ENCODE measurements around the gene FARSB.
"Not testable (repeated sequence)": the region's sequence is repeated elsewhere in the genome, so short reads cannot be mapped to it uniquely, and the experiment has no call there.

FARSB gene

GRCh38 chr2:222603501-222603900 lies 52.4 kb downstream of the FARSB start:
- no peak for DNase-seq

DNA sequence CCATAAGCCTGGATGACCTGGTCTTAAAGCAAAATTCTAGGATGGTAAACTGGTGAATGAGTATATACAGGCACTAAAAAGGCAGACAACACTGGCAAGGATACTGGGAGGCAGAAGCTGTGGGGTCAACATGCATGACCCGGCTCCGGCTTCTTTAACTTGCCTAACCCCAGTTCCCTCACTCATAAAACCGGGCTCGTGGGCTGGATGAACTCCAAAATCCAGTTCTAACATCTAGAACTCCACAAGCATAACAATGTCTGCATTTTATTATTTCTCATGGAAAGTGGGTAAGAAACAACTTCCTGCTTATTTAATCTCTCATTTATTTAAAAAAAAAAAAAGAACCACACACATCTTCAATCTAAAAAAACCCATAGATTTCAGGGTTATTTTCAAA lies 57.3 kb downstream of the FARSB start:
- no peak for DNase-seq

DNA sequence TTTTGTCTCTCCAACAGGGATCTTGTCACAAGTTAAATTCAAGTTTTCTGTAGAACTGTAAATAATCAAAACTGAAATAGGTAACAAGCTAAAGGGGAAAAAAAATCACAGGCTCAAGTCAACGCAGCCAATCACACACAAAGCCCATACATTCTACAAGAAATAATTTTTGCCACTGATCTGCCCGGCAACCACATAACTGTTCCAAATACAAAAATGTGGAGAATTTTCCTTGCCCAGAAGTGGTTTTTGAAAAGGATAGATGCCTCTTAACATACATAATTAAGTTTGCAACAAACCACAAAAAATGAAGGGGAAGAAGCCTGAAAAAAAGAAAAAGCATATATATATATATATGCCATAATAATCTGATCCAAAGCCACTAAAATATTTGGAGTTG lies 60.3 kb downstream of the FARSB start:
- DNase-seq: no peak

GRCh38 chr2:222594679-222595078 lies 61.2 kb downstream of the FARSB start:
- no peak for DNase-seq

DNA sequence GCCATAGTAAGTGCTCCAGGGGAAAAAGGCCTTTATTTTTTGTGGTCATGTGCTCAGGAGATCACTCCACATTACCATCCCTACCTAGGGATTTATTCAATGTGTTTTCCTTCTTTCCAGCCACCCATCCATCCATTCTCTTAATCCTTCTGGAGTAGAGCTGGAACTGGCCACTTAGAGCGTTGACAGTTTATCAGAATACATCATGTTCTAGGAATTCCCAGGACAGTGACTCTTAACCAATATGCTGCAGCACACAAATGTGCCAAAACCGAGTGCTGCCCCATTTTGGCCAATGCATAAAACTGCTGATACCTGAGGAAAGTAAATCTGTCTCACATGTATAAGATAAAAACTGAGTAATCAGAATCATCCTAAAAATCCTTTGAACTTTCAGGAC lies 63.7 kb downstream of the FARSB start:
- no peak for DNase-seq

DNA sequence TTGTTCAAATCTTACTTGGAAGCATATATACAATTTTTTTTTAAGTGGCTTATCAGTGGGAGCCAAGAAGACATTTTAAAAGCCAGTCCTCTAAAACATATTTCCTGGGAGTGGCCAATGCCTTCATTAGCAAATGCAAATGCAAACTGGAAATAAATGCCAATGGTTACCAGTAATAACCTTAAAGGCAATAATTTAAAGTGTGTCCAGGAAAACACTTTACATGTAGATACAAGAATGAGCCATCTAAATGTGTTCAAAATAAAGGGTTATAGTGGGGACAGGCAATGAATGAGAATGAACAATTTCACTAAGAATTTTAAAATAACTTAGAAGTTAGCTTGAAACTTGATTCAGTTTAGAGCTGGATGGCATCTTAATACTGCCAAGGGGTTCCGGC lies 64.2 kb downstream of the FARSB start:
- DNase-seq: no peak

DNA sequence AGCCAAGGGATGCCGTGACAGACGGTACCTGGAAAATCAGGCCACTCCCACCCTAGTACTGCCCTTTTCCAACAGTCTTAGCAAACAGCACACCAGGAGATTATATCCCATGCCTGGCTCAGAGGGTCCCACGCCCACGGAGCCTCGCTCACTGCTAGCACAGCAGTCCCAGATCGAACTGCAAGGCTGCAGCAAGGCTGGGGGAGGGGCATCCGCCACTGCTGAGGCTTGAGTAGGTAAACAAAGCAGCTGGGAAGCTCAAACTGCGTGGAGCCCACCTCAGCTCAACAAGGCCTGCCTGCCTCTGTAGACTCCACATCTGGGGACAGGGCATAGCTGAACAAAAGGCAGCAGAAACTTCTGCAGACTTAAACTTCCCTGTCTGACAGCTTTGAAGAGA lies 71.3 kb downstream of the FARSB start:
- not testable (repeated sequence) for DNase-seq

GRCh38 chr2:222582928-222583327 lies 73.0 kb downstream of the FARSB start:
- DNase-seq: no peak

DNA sequence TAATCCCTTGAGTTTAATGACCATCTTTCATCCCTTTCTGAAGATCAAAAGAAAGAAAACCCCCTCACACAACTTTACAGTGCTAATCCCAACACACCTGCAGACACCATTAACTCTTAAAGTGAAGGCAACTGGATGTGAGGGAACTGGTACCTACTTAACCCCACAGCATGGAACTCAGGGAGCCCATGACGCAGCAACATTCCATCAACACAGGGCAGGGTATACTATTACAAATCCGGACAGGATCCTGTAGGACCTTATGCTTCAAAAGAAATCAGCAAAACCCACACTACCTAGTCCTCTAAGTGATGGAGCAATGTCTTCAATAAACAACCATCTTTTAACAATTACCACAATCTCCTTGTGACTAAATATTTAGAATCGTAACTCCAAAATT lies 78.6 kb downstream of the FARSB start:
- DNase-seq: no peak

GRCh38 chr2:222576171-222577081 lies 79.5 kb downstream of the FARSB start:
- DNase-seq: no peak

- DNase-seq: no peak
Observed at GRCh38 chr2:222575618-222576017, 80.3 kb downstream of the FARSB start.

- DNase-seq: no peak
Observed at GRCh38 chr2:222572751-222573174, 83.1 kb downstream of the FARSB start.

DNA sequence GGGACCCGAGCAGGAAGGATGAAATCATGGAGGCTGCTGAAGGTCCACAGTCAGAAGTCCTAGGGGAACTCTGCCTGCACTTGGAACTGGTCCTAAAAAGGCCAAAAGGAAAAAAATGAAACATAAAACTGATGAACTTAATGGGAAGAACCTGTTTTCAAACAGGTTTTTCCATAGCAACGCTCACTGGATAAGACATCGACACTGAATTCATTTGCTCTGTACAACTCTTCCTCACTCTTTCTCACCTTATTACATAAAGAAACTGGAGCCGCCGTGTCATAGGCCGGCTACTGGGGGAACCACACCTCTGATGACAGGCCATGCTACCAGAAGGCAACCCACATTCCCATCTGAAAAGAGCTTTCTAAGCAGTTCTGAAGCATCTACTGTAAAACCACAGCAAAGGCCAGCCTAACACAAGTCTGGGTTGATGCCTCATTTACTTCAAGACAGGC lies 83.6 kb downstream of the FARSB start:
- no peak for DNase-seq

GRCh38 chr2:222569826-222570225 lies 86.1 kb downstream of the FARSB start:
- DNase-seq: no peak

DNA sequence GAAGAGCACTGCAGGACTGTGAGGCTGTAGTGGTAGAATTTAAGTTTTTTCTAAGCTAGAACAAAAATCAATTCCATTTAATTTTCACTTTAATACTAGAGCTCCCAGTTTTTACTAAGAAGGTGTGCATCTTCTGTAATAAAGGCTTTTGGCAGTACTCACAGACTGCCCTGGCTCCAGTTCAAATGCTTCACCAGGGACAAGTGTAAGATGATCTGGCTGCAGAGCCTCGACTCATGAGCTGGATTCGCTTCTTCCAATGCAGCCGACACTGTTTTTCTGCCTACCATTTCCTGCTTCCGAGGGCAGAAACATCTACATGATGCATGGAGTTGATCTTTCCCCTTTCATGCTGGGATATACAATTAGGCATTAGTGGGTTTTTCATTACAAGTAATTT lies 87.0 kb downstream of the FARSB start:
- DNase-seq: no peak

GRCh38 chr2:222566229-222566628 lies 89.7 kb downstream of the FARSB start:
- DNase-seq: no peak

DNA sequence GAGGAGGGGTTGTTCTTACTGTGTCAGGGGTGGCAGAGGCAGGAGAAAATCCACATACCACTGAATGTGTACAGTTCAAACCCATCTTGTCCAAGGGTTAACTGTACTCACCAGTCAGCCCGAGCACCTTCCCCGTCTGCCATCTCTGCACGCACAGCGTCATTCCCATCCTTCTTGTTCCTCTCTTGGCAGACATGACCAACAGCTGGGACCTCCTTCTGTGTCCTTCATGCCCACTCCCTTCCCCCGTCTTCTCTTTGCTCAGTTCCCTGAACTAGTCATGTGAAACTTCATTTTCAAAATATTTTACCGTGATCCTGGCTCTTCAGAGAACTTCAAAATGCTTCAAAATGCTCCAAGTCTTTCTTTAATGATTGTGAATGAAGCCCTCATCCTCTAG lies 92.0 kb downstream of the FARSB start:
- DNase-seq: no peak

GRCh38 chr2:222563106-222563718 lies 92.7 kb downstream of the FARSB start:
- no peak for DNase-seq

DNA sequence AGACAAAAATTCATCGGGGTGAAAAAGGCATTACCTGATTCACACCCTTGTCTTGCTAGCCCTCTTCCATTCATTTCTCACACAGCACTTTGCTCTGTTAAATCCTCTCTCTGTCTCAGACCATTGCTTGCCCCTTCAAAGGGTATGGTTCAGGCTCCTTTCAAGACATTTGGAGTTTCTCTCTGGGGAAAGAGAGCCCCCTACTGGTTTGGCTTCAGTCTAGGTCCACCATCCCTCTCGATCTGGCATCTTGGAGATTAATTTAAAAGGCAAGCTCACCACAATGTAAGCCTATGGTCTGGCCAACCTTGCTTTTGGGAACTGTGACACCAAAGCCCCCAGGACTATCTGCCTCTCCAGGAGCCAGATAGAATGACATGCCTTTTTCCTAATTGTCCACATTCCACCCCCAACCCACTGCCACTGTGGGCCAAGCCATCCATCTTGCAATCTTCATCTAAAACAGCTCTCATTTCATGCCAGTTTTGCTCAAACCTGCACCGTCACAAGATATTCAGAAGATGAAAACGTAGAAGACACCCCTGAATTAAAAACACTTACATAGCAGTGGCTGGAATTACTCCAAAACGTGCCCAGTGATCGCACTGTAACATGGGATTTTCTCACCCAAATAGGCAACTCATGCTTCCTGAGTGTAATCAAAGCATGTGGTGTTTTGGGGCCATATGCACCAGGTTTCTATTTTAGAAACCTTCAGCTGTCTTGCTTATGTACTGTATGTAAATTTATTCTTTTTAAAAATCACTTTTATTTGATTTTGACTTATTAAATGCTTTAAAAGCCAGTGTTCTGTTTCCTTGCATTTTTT lies 93.9 kb downstream of the FARSB start:
- DNase-seq: peak; percentile 58

DNA sequence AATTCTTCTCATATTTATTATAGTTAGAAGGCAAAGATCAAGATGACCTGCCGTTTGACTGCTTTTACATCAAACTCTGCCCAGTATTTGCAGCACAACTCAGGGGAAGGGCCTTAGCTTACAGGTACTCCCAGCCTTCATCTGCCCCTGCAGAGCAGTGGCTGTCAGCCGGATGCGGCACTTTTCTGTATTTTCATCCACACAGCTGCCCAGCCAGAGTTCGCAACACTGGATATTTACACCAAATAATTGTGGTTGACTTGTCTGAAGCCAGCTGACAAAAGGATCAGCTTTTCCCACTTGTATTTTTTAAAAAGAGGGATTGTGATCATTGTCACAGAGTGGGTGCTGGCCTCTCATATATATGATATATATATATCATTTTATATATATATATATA lies 94.7 kb downstream of the FARSB start:
- no peak for DNase-seq

DNA sequence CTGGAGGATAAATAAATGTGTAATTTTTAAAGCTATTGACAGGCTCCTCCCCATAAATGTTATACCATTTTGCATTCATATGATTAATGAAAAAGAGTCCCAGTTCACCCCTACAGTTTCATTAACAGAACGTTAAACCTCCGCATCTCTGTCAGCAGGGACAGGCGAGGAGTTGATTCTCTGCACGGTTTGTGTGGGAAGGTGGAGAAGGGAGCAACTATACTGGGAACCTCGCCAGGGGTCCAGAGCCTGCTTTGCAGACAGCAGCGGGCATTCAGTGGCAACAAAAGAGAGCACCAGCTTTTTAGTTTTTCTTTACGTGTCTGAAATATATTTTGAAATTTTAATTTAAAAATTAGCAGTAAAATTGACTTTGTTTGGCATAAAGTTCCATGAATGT lies 101.4 kb downstream of the FARSB start:
- DNase-seq: no peak

DNA sequence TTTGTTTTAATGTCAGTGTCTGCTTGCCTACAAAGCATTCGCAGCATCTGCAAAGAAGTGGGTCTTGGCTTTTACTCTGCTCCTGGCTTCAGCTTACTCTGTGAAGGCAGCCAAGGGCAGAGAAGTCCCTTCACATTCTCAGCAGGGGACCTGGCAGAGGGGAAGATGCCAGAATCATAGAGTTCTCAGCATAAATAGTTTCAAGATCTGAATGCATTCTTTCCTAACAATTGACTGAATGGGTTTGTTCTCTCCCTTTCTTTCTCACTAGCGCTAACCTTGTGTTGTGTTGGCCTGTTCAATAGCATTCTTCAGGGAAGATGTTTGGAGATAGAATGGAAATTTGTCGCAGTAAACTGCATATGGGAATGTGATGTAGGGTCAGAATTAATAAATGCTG lies 106.9 kb downstream of the FARSB start:
- no peak for DNase-seq

DNA sequence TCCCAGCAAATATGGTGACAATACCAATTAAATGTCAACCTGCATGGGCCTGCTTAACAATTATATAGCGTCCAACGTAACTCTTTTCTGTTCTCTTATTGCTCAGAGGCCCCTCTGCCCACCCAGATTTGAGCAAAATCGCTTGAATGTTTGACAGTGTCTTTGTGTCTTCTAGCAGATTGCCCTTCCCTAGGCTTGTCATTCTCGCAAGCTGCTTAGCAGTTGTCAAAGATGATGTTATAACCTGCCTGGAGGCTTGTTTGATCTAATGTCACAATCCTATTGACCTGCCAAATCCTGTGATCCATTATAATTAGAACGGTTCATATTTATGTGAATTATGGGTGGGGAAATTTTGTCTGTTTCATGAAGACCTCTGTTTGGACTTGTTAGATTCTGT lies 108.8 kb downstream of the FARSB start:
- no peak for DNase-seq

Measured in NCI-H526 treated with DMSO at 0.1 percent for 48 hours (cell line).